IPS-18c (cell line): ENCODE measurements around the gene CCDC178.

Source experiments
- H3K4me3 ChIP-seq: 2 replicates; pipeline ENCODE4 v1.7.0; 2013; ENCODE audit warnings: low read depth, mild to moderate bottlenecking, low read length, moderate library complexity; ENCODE audit not compliant: insufficient read depth
- H3K9me3 ChIP-seq: one replicate; pipeline ENCODE4 v1.6.1; 2013; ENCODE audit warnings: mild to moderate bottlenecking, low read length, moderate library complexity; ENCODE audit not compliant: control insufficient read depth, insufficient read depth

CCDC178 gene

GRCh38 chr18:33282709-33283333, 157.7 kb downstream of the CCDC178 start:
- Histone ChIP-seq H3K9me3 (no peaks in the 10 kb centered on the region), H3K4me3 (no peak overlapping the region)

GRCh38 chr18:33282142-33282541, 158.4 kb downstream of the CCDC178 start:
- no peaks in the 10 kb centered on the region for H3K9me3 ChIP-seq

GRCh38 chr18:33277431-33277830, 163.1 kb downstream of the CCDC178 start:
- Histone ChIP-seq H3K9me3 (no peaks in the 10 kb centered on the region), H3K4me3 (no peak overlapping the region)

More at GRCh38 chr18:33282142-33282541, 158.4 kb downstream of the CCDC178 start:
- no peak overlapping the region for H3K4me3 ChIP-seq

- H3K9me3 ChIP-seq: no peaks in the 10 kb centered on the region
- no peak overlapping the region for H3K4me3 ChIP-seq
Observed at GRCh38 chr18:33275843-33276242, 164.7 kb downstream of the CCDC178 start.

GRCh38 chr18:33270297-33270696, 170.2 kb downstream of the CCDC178 start:
- no peaks in the 10 kb centered on the region for H3K9me3 ChIP-seq
- no peak overlapping the region for H3K4me3 ChIP-seq

GRCh38 chr18:33269223-33269622, 171.3 kb downstream of the CCDC178 start:
- no peaks in the 10 kb centered on the region for H3K9me3 ChIP-seq
- no peak overlapping the region for H3K4me3 ChIP-seq

GRCh38 chr18:33264566-33264965, 176.0 kb downstream of the CCDC178 start:
- H3K9me3 ChIP-seq: no peaks in the 10 kb centered on the region
- H3K4me3 ChIP-seq: no peak overlapping the region

GRCh38 chr18:33239298-33239697, 201.2 kb downstream of the CCDC178 start:
- Histone ChIP-seq H3K4me3 (no peak overlapping the region), H3K9me3 (no peaks in the 10 kb centered on the region)

GRCh38 chr18:33232318-33232626, 208.2 kb downstream of the CCDC178 start:
- H3K9me3 ChIP-seq: no peaks in the 10 kb centered on the region
- H3K4me3 ChIP-seq: no peak overlapping the region

GRCh38 chr18:33231474-33232317, 208.8 kb downstream of the CCDC178 start:
- H3K9me3 ChIP-seq: no peaks in the 10 kb centered on the region
- H3K4me3 ChIP-seq: no peak overlapping the region

GRCh38 chr18:33212363-33212762, 228.2 kb downstream of the CCDC178 start:
- no peak overlapping the region for H3K4me3 ChIP-seq
- no peaks in the 10 kb centered on the region for H3K9me3 ChIP-seq

GRCh38 chr18:33210575-33211189, 229.8 kb downstream of the CCDC178 start:
- H3K4me3 ChIP-seq: no peak overlapping the region
- H3K9me3 ChIP-seq: no peaks in the 10 kb centered on the region

- no peaks in the 10 kb centered on the region for H3K9me3 ChIP-seq
- no peak overlapping the region for H3K4me3 ChIP-seq
Observed at GRCh38 chr18:33205777-33206176, 234.7 kb downstream of the CCDC178 start.

- no peaks in the 10 kb centered on the region for H3K9me3 ChIP-seq
- H3K4me3 ChIP-seq: peak overlapping the region; percentile 34
Observed at GRCh38 chr18:33201509-33201926, 239.0 kb downstream of the CCDC178 start.

GRCh38 chr18:33195795-33196194, 244.7 kb downstream of the CCDC178 start:
- Histone ChIP-seq H3K4me3 (no peak overlapping the region), H3K9me3 (no peaks in the 10 kb centered on the region)

- H3K9me3 ChIP-seq: no peaks in the 10 kb centered on the region
- H3K4me3 ChIP-seq: no peak overlapping the region
Observed at GRCh38 chr18:33194793-33195192, 245.7 kb downstream of the CCDC178 start.

GRCh38 chr18:33184958-33185357, 255.6 kb downstream of the CCDC178 start:
- Histone ChIP-seq H3K9me3 (no peaks in the 10 kb centered on the region), H3K4me3 (no peak overlapping the region)

- no peaks in the 10 kb centered on the region for H3K9me3 ChIP-seq
- no peak overlapping the region for H3K4me3 ChIP-seq
Observed at GRCh38 chr18:33184175-33184574, 256.3 kb downstream of the CCDC178 start.
